Measurements from ENCODE around the gene ABCA8.
"Not testable (repeated sequence)": the region's sequence is repeated elsewhere in the genome, so short reads cannot be mapped to it uniquely, and the experiment has no call there.

Gene ABCA8

DNA sequence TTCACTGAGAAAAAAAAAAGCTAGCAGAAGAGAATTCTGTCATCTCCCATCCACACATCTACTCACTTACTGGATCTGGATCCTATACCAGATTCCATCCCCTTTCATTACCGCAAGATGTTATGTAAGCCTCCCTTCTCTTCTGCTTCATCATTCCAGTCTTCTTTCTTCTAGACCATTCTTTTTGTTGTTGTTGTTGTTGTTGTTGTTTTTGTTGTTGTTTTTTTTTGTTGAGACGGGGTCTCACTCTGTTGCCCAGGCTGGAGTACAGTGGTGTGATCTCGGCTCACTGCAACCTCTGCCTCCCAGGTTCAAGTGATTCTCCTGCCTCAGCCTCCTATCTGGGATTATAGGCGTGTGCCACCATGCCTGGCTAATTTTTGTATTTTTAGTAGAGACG, 131.0 kb downstream of the ABCA8 start:
- not testable (repeated sequence) for DNase-seq

DNA sequence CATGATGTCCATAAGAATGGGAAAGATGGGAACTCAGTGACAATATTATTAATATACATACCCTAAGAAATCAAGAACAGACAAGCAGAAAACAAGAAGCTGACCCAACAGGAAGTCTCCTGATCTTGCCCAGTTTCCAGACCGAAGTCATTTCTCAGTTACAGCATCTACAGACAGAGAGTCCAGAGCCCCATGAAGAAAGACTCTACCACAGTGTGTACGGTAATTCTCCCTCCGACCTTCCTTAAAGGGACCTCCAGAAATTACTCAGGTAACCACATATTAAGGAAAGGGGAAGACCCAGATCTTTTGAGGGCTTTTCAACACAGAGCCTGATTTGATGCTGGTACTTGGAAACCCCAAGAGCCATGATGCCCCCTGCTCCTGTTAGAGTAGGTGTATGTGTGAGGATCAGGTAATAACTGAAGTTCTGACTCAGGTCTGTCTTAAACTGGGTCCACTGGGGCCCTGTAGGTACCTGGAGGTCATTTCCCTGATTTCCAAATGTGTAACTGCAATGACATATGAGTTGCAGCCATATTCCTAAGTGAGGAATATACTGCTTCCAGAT, 132.4 kb downstream of the ABCA8 start:
- DNase-seq = no peak

DNA sequence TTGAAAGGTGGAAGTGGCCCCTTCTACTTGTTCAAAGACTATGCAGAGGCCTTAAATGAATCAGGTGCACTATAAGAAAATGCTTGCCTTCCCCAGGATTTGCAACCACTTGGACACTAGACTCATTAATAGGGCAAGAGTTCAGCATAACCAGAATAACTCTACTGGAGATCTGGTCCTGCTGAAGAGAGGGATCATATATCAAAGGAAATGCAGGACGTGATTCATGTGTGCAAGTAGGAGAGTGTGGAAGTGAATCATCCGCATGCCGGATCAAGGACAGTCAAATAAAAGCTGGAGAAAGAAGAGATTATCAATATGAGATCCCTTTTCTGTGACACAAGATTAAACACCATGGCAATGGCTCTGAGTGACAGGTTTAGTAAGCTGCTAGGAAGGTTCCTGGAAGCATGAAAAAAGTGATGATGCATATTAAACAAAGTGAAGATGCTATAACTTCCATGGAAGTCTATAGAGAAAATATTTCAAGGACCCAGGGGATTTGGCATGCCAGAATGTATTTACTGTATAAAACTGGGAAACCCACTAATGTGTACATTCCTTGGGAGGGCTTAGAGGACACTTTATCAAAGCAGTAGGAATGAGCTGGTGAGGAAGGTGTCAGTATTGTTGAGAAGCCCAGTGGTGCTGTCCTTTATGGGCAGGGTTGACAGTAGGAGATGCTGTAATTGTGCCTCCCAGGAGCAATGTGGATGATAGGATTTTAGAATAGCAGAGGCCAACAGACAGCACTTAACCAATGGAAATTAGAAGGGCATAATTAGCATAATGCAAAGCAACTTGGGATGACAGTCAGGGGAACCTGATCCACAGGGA, 133.1 kb downstream of the ABCA8 start:
- DNase-seq = no peak

DNA sequence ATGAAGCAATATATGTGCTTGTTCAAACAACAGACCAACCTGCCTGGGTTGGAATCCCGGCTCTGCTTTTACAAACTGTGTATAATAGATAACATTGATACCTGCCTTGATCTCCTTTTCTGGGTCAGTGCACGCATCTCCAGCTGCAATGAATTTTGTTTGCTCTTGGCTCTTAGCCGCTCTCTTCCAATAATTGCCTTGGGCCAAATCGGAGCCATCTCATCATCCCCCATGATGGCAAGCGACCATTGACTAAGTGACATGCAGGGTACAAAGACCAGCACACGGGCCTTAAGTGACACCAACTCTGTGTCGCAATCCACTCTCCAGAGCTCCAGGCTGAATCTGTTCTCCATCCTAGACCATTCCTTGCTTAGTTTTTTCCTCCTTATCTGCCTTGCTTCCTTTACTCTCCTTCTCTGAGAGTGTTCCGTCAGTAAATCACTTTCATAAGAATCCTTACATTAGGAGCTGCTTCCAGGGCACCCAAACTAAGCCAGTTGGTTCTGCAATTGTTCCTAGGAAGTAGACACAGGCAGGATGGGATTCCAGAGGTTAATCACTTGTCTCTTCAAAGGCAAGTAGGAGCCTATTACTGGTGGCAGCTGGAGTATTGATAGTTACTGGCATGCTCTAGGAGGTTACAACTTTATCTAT, 134.2 kb downstream of the ABCA8 start:
- no peak for DNase-seq

DNA sequence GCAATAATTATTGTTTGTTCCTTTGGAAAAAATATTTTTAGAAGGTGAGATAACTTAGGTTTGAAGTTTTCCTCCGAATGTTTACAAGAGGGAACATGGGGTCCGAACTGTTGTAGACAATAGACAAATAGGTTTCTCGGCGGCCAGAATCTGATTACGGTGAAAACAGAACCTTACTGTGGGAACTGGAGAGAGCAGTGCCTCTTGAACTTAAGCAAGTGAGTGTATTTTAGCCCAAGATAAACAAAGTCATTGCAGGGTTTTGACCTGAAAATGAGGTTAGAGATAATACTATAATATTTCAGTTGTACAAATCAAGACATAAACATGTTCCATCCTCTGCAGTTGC, 134.7 kb downstream of the ABCA8 start:
- no peak for DNase-seq

DNA sequence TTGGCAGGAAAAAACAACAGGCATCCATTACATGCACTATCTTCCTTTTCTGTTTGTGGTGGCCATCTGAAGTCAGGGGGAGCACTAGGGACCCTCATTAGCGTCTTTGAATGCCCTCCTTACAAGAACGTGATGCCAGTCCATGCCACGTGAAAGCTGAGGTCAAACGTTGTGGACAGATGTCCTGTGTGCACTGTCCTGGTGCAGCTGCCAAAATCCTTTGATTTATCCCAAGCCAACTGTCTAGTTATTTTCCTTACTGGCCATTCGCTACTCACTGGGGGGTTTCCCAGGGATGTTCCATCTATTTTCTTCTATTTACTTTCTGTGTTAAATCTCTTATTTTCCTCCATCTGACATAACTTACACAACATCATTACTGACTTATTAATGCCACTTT, 135.7 kb downstream of the ABCA8 start:
- DNase-seq = no peak
